OCI-LY1 (cell line): ENCODE results near the gene C8B.

Experiments used
- EZH2 ChIP-seq: fragments of 200-600 bp; sonication (generic), shearing (Covaris generic); IDR thresholded peaks from 2 replicates; pipeline ENCODE4 v1.8.0; 2017; ENCODE audit warnings: borderline replicate concordance, mixed run types, mild to moderate bottlenecking, antibody characterized with exemption, low read length, moderate library complexity, mixed read lengths
- TF ChIP-seq, protein P1 (sequence below): fragments of 200-600 bp; sonication (generic), shearing (Covaris generic); IDR thresholded peaks from 2 replicates; pipeline ENCODE4 v1.5.1; 2017; ENCODE audit warnings: mild to moderate bottlenecking, antibody characterized with exemption, low read length, moderate library complexity, mixed read lengths

GRCh38 chr1:56910441-56910985 is 55.3 kb downstream of the C8B start:
- TF ChIP-seq, protein P1, sequence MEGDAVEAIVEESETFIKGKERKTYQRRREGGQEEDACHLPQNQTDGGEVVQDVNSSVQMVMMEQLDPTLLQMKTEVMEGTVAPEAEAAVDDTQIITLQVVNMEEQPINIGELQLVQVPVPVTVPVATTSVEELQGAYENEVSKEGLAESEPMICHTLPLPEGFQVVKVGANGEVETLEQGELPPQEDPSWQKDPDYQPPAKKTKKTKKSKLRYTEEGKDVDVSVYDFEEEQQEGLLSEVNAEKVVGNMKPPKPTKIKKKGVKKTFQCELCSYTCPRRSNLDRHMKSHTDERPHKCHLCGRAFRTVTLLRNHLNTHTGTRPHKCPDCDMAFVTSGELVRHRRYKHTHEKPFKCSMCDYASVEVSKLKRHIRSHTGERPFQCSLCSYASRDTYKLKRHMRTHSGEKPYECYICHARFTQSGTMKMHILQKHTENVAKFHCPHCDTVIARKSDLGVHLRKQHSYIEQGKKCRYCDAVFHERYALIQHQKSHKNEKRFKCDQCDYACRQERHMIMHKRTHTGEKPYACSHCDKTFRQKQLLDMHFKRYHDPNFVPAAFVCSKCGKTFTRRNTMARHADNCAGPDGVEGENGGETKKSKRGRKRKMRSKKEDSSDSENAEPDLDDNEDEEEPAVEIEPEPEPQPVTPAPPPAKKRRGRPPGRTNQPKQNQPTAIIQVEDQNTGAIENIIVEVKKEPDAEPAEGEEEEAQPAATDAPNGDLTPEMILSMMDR = no peak
- TF ChIP-seq EZH2 = no peak
